ENCODE results near the gene PTPRD.

DNA sequence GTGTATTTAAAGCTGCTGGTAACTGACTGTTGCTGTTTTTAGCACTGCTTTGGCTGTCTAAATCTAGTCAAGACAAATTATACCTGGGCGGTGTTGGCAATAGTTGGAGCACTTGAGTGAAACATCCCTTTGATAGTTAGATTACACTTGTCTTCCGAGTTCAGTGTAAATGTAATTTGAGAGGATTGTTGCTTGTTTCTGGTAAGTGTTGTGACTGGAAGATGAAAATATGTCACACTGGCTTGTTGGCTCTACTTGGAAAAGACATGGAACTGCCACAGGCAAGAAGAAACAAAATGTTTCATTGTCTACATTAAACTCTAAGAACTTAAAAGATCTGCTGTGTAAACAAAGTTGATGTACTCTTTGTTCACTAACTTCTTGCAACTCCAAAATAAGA, 49.2 kb upstream of the PTPRD start:
- TF ChIP-seq, protein P1, sequence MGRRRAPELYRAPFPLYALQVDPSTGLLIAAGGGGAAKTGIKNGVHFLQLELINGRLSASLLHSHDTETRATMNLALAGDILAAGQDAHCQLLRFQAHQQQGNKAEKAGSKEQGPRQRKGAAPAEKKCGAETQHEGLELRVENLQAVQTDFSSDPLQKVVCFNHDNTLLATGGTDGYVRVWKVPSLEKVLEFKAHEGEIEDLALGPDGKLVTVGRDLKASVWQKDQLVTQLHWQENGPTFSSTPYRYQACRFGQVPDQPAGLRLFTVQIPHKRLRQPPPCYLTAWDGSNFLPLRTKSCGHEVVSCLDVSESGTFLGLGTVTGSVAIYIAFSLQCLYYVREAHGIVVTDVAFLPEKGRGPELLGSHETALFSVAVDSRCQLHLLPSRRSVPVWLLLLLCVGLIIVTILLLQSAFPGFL (CRISPR knock-in tag; IDR thresholded peaks at IDR 0.05; ENCODE audit: borderline replicate concordance), result no peak
- TF ChIP-seq, protein P2, sequence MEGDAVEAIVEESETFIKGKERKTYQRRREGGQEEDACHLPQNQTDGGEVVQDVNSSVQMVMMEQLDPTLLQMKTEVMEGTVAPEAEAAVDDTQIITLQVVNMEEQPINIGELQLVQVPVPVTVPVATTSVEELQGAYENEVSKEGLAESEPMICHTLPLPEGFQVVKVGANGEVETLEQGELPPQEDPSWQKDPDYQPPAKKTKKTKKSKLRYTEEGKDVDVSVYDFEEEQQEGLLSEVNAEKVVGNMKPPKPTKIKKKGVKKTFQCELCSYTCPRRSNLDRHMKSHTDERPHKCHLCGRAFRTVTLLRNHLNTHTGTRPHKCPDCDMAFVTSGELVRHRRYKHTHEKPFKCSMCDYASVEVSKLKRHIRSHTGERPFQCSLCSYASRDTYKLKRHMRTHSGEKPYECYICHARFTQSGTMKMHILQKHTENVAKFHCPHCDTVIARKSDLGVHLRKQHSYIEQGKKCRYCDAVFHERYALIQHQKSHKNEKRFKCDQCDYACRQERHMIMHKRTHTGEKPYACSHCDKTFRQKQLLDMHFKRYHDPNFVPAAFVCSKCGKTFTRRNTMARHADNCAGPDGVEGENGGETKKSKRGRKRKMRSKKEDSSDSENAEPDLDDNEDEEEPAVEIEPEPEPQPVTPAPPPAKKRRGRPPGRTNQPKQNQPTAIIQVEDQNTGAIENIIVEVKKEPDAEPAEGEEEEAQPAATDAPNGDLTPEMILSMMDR (IDR thresholded peaks at IDR 0.05), result no peak
- TF ChIP-seq, protein P3, sequence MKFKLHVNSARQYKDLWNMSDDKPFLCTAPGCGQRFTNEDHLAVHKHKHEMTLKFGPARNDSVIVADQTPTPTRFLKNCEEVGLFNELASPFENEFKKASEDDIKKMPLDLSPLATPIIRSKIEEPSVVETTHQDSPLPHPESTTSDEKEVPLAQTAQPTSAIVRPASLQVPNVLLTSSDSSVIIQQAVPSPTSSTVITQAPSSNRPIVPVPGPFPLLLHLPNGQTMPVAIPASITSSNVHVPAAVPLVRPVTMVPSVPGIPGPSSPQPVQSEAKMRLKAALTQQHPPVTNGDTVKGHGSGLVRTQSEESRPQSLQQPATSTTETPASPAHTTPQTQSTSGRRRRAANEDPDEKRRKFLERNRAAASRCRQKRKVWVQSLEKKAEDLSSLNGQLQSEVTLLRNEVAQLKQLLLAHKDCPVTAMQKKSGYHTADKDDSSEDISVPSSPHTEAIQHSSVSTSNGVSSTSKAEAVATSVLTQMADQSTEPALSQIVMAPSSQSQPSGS (CRISPR knock-in tag; IDR thresholded peaks at IDR 0.05; ENCODE audit: borderline replicate concordance, low read depth), result no peak
- TF ChIP-seq, protein P4, sequence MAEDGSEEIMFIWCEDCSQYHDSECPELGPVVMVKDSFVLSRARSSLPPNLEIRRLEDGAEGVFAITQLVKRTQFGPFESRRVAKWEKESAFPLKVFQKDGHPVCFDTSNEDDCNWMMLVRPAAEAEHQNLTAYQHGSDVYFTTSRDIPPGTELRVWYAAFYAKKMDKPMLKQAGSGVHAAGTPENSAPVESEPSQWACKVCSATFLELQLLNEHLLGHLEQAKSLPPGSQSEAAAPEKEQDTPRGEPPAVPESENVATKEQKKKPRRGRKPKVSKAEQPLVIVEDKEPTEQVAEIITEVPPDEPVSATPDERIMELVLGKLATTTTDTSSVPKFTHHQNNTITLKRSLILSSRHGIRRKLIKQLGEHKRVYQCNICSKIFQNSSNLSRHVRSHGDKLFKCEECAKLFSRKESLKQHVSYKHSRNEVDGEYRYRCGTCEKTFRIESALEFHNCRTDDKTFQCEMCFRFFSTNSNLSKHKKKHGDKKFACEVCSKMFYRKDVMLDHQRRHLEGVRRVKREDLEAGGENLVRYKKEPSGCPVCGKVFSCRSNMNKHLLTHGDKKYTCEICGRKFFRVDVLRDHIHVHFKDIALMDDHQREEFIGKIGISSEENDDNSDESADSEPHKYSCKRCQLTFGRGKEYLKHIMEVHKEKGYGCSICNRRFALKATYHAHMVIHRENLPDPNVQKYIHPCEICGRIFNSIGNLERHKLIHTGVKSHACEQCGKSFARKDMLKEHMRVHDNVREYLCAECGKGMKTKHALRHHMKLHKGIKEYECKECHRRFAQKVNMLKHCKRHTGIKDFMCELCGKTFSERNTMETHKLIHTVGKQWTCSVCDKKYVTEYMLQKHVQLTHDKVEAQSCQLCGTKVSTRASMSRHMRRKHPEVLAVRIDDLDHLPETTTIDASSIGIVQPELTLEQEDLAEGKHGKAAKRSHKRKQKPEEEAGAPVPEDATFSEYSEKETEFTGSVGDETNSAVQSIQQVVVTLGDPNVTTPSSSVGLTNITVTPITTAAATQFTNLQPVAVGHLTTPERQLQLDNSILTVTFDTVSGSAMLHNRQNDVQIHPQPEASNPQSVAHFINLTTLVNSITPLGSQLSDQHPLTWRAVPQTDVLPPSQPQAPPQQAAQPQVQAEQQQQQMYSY (CRISPR knock-in tag; IDR thresholded peaks at IDR 0.05), result no peak
- no peak for TF ChIP-seq ZNF232 (CRISPR knock-in tag; IDR thresholded peaks at IDR 0.05)
- TF ChIP-seq KAT7 (CRISPR knock-in tag; IDR thresholded peaks at IDR 0.05; ENCODE audit: borderline replicate concordance), result no peak
- no peak for TF ChIP-seq TEAD4 (CRISPR knock-in tag; IDR thresholded peaks at IDR 0.05)
